ENCODE results near the gene PTCH1.

- TF ChIP-seq, protein P1, sequence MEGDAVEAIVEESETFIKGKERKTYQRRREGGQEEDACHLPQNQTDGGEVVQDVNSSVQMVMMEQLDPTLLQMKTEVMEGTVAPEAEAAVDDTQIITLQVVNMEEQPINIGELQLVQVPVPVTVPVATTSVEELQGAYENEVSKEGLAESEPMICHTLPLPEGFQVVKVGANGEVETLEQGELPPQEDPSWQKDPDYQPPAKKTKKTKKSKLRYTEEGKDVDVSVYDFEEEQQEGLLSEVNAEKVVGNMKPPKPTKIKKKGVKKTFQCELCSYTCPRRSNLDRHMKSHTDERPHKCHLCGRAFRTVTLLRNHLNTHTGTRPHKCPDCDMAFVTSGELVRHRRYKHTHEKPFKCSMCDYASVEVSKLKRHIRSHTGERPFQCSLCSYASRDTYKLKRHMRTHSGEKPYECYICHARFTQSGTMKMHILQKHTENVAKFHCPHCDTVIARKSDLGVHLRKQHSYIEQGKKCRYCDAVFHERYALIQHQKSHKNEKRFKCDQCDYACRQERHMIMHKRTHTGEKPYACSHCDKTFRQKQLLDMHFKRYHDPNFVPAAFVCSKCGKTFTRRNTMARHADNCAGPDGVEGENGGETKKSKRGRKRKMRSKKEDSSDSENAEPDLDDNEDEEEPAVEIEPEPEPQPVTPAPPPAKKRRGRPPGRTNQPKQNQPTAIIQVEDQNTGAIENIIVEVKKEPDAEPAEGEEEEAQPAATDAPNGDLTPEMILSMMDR (IDR thresholded peaks at IDR 0.05), result no peak
- TF ChIP-seq POLR2AphosphoS5 (IDR thresholded peaks at IDR 0.05) (no peak), POLR2A (IDR thresholded peaks at IDR 0.05) (no peak)
Observed at GRCh38 chr9:95449016-95449415, 67.8 kb downstream of the PTCH1 start.

Data from prostate gland (tissue), 2 donors.